C4-2B (cell line): Measurements from ENCODE around the gene DUOXA2.

Experiments used
- H3K27ac ChIP-seq: fragments of 450-650 bp; 2 replicates; pipeline ENCODE4 v1.5.1; 2017
- CTCF ChIP-seq: fragments of 450-650 bp; conservative IDR thresholded peaks from 2 replicates; pipeline ENCODE4 v1.5.1; 2017; ENCODE audit warnings: mild to moderate bottlenecking
- ZFX ChIP-seq: fragments of 450-650 bp; IDR thresholded peaks from 2 replicates; pipeline ENCODE4 v1.6.1; 2017

DUOXA2 gene

GRCh38 chr15:45163508-45163856 is 49.4 kb downstream of the DUOXA2 start:
- TF ChIP-seq ZFX = no peak
- no peak for TF ChIP-seq CTCF
- H3K27ac ChIP-seq = no peak overlapping the region

GRCh38 chr15:45164914-45165313 is 50.8 kb downstream of the DUOXA2 start:
- no peak for TF ChIP-seq CTCF
- no peak for TF ChIP-seq ZFX
- H3K27ac ChIP-seq = no peak overlapping the region

- no peak overlapping the region for H3K27ac ChIP-seq
- TF ChIP-seq ZFX (no peak), CTCF (no peak)
Measured at GRCh38 chr15:45165536-45165935, 51.4 kb downstream of the DUOXA2 start.

- peak overlapping the region; percentile 75 for H3K27ac ChIP-seq
- peak; percentile 97; the same call in 1 of the 2 replicates for TF ChIP-seq ZFX
- no peak; the same call in 1 of the 2 replicates for TF ChIP-seq CTCF
Measured at GRCh38 chr15:45166834-45167630, 52.9 kb downstream of the DUOXA2 start.

GRCh38 chr15:45167631-45168205 is 53.6 kb downstream of the DUOXA2 start:
- no peak for TF ChIP-seq CTCF
- no peak for TF ChIP-seq ZFX
- peak overlapping the region; percentile 75 for H3K27ac ChIP-seq
